Activated naive CD4-positive, alpha-beta T cell treated with anti-CD3 and anti-CD28 coated beads, Interleukin-2, amount 10 ng/mL, durations not matched to agents 5 hours and 36 hours (primary cell): ENCODE data around the gene CCDC88A. TPM values are rescaled to one million over a fixed set of nuclear protein-coding genes. Genes with fewer than 3 reads are reported as not detected.

Experiments
- total RNA-seq, 2 experiments: library from RNA; stranded (reverse); gene quantifications; one replicate each; pipeline ENCODE4 v1.2.3, GENCODE V29; 2021

The CCDC88A gene, protein sequence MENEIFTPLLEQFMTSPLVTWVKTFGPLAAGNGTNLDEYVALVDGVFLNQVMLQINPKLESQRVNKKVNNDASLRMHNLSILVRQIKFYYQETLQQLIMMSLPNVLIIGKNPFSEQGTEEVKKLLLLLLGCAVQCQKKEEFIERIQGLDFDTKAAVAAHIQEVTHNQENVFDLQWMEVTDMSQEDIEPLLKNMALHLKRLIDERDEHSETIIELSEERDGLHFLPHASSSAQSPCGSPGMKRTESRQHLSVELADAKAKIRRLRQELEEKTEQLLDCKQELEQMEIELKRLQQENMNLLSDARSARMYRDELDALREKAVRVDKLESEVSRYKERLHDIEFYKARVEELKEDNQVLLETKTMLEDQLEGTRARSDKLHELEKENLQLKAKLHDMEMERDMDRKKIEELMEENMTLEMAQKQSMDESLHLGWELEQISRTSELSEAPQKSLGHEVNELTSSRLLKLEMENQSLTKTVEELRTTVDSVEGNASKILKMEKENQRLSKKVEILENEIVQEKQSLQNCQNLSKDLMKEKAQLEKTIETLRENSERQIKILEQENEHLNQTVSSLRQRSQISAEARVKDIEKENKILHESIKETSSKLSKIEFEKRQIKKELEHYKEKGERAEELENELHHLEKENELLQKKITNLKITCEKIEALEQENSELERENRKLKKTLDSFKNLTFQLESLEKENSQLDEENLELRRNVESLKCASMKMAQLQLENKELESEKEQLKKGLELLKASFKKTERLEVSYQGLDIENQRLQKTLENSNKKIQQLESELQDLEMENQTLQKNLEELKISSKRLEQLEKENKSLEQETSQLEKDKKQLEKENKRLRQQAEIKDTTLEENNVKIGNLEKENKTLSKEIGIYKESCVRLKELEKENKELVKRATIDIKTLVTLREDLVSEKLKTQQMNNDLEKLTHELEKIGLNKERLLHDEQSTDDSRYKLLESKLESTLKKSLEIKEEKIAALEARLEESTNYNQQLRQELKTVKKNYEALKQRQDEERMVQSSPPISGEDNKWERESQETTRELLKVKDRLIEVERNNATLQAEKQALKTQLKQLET (N-terminal part only)
- total RNA-seq = 1 to 10 TPM; 6.4 TPM

DNA sequence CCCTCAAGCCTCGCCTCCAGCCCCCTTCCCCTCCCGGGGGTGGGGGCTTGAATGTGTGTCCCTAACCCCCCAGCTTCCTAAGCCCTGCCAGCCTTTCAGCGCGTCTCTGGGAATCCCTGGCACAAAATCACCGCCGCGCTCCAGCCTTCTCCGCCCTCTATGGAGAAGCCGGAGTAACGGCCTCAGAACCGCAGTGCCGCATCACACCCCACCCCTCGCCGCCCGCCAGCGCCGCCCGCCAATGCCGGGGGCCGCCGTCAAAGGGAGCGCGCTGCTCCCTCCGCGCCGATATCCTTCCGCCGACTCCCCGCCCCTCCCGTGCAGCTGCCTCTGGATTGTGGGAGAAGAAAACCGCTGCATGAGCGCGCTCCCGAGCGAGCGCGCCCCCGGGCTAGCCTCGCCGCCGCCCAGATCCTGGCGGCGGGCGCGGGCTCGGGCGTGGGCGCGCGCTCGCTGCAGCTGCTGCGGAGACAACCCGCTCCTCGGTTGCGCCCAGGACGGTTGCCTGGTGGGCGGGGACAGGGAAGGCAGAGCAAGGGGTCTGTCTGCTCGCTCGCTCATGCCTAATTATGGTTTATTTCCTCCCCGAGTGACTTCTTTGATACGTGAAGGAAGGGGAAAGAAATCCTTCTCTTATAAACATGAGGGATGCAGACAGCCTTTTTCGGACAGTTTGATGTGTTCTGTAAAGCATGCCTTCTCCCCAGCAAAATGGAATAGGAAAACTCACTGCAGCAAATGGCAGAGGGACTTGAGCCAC, at the start of gene CCDC88A:
Gene CCDC88A, minus strand, starts transcription at position 178 of the 760 bp plus-strand sequence. CDS start 777 bp downstream, outside the sequence.

DNA sequence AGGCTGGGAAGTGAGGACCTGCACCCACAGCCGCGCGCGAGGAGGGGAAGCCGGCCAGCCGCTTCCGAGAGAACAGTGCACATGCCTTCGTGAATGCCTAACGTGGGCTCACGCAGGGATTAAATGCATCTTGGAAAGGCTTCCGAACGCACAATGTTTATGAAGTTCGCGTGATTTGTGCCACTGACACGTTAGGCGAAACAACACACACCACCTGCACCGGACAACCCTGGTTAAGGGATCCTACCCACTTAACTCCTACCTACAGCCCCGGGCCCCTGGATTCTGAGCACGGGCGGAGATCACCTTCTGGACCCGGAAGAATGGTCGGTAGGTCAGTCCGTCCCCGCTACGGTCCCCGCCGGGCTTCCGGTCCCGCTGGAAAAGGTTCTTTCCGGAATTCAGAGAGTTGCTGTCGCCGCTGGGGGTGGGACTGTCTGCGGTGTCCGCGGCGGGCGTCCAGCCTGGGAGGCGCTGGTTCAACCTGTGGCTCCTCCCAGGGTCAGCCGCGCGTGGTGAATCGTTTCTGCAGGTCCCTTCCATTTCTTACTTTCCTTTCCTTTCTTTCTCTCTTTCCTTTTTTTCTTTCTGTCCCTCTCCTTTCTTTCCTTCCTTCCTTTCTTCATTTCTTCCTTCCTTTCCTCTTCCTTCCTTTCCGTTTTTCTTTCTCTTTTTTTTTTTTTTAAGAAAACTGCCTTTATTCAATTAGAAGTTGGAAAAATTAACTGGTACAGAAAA, 150.6 kb downstream of the CCDC88A start, which contains the start of gene MTIF2:
Gene MTIF2, minus strand, starts transcription at position 325 of the 738 bp plus-strand sequence. CDS start 5,373 bp downstream, outside the sequence.

Other genes with a start within 250 kb of the CCDC88A start
- gene CLHC1, start 187.6 kb downstream of the CCDC88A start, total RNA-seq = 10 to 100 TPM in 1 of 2 experiments, 1 to 10 TPM in 1; 9.9 to 11.3 TPM
- gene RPS27A, start 187.2 kb downstream of the CCDC88A start, total RNA-seq = 1,000 to 10,000 TPM; 1,329 to 1,363 TPM
- gene MTIF2, start 150.6 kb downstream of the CCDC88A start, total RNA-seq = 10 to 100 TPM; 24.3 to 26.9 TPM
- gene CFAP36, start 99.9 kb upstream of the CCDC88A start, total RNA-seq = 10 to 100 TPM; 24.4 to 24.5 TPM
- 10 to 100 TPM; 68.9 to 72.0 TPM for gene PPP4R3B, start 197.8 kb upstream of the CCDC88A start, total RNA-seq